Testis (tissue), 2 donors: ENCODE measurements around the gene NRXN3.

ENCODE experiments used
- POLR2A ChIP-seq: fragments of 450-650 bp; IDR thresholded peaks from one replicate; pipeline ENCODE4 v1.6.1; 2017; ENCODE audit warnings: antibody characterized with exemption, mild to moderate bottlenecking, moderate library complexity
- TF ChIP-seq, protein P1 (sequence below), 3 experiments: fragments of 450-650 bp in 2 of 3; fragments of 200-600 bp in 1 of 3; sonication (generic) in 1 of 3; IDR thresholded peaks; one replicate each; pipeline ENCODE4 v1.5.1; 2016 to 2019; ENCODE audit warnings: antibody characterized with exemption in 3 of 3, mild to moderate bottlenecking in 2 of 3, moderate library complexity in 1 of 3

DNA sequence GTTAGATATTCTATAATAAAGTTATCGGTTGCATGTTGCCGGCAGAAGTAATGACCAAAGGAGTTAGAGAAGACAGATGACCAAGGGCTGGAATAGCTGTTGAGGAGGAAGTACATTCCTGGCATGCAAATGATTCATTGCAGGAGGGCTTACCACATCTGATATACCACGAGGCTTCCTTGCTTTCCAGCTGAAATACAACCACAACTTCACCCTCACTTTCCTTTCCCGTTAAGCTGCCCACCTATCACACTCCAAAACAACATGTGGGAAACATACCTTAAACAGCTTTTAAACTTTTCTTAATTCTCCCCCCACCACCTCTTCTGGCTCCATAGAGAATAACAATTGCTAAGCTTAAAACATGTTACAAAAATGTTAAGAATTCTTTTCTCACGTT, 594.1 kb downstream of the NRXN3 start:
- TF ChIP-seq, protein P1, sequence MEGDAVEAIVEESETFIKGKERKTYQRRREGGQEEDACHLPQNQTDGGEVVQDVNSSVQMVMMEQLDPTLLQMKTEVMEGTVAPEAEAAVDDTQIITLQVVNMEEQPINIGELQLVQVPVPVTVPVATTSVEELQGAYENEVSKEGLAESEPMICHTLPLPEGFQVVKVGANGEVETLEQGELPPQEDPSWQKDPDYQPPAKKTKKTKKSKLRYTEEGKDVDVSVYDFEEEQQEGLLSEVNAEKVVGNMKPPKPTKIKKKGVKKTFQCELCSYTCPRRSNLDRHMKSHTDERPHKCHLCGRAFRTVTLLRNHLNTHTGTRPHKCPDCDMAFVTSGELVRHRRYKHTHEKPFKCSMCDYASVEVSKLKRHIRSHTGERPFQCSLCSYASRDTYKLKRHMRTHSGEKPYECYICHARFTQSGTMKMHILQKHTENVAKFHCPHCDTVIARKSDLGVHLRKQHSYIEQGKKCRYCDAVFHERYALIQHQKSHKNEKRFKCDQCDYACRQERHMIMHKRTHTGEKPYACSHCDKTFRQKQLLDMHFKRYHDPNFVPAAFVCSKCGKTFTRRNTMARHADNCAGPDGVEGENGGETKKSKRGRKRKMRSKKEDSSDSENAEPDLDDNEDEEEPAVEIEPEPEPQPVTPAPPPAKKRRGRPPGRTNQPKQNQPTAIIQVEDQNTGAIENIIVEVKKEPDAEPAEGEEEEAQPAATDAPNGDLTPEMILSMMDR (IDR thresholded peaks at IDR 0.05): no peak
- TF ChIP-seq POLR2A: no peak
